IMR-90 (cell line): ENCODE results near the gene TIMM13. TPM values are rescaled to one million over a fixed set of nuclear protein-coding genes. Genes with fewer than 3 reads are reported as not detected.

Source experiments
- ATAC-seq: fragments of 200-7000 bp; cut with Tn5 transposase; 2 replicates; pipeline ENCODE4 v1.9.1; 2020; ENCODE audit warnings: low read depth, mild to moderate bottlenecking, moderate library complexity
- BruUV-seq: library from RNA; stranded (reverse); fragments of 400-500 nt; replicated peaks from 2 replicates; lab custom pipeline; 2021; lab: Mats Ljungman, UMichigan
- CTCF ChIA-PET: fragments of 300-600 bp; formaldehyde crosslinking; extraction: SDS; loops from one replicate; lab custom pipeline; 2021; ENCODE audit warnings: antibody characterized with exemption; lab: Yijun Ruan, JAX
- POLR2A ChIA-PET: fragments of 300-600 bp; sonication (Branson Sonifier 250); formaldehyde crosslinking; loops from one replicate; lab custom pipeline; 2022; ENCODE audit warnings: antibody characterized with exemption; ENCODE audit not compliant: unreplicated experiment; lab: Charles Lee
- DNase-seq: peaks from one replicate; pipeline ENCODE4 v3.0.0; 2013
- H2AFZ ChIP-seq: replicated peaks from 2 replicates; pipeline ENCODE3; 2013; ENCODE audit warnings: low read length, mild to moderate bottlenecking; ENCODE audit not compliant: poor library complexity
- H2AK5ac ChIP-seq: 2 replicates; pipeline ENCODE4 v1.6.1; 2013; ENCODE audit warnings: low read depth, low read length, inconsistent platforms
- H2AK9ac ChIP-seq: replicated peaks from 2 replicates; pipeline ENCODE3; 2013; ENCODE audit warnings: mild to moderate bottlenecking, low read depth, low read length, moderate library complexity; ENCODE audit not compliant: poor library complexity
- H2BK120ac ChIP-seq: 2 replicates; pipeline ENCODE4 v1.6.1; 2013; ENCODE audit warnings: low read depth, low read length, inconsistent platforms
- H2BK15ac ChIP-seq: 3 replicates; pipeline ENCODE4 v1.6.1; 2013; ENCODE audit warnings: low read depth, low read length, inconsistent platforms
- H2BK20ac ChIP-seq: 2 replicates; pipeline ENCODE4 v1.6.1; 2013; ENCODE audit warnings: low read depth, mild to moderate bottlenecking, inconsistent platforms, low read length, moderate library complexity
- H2BK5ac ChIP-seq: 2 replicates; pipeline ENCODE4 v1.6.1; 2013; ENCODE audit warnings: mild to moderate bottlenecking, low read depth, low read length, inconsistent platforms; ENCODE audit not compliant: poor library complexity, severe bottlenecking
- H3K14ac ChIP-seq: replicated peaks from 2 replicates; pipeline ENCODE4 v1.6.1; 2013; ENCODE audit warnings: low read depth, low read length, inconsistent platforms
- H3K18ac ChIP-seq: 2 replicates; pipeline ENCODE4 v1.6.1; 2013; ENCODE audit warnings: low read depth, low read length, control low read depth
- H3K23ac ChIP-seq: 2 replicates; pipeline ENCODE4 v1.6.1; 2013; ENCODE audit warnings: low read depth, low read length, inconsistent platforms
- H3K27ac ChIP-seq: 2 replicates; pipeline ENCODE4 v1.5.1; 2013; ENCODE audit warnings: mild to moderate bottlenecking, control low read depth, low read length; ENCODE audit not compliant: insufficient read depth
- H3K27me3 ChIP-seq: 2 replicates; pipeline ENCODE4 v1.6.1; 2013; ENCODE audit warnings: low read length; ENCODE audit not compliant: control insufficient read depth, insufficient read depth
- H3K36me3 ChIP-seq: 2 replicates; pipeline ENCODE4 v1.6.1; 2013; ENCODE audit warnings: low read length, mixed read lengths; ENCODE audit not compliant: control insufficient read depth, insufficient read depth
- H3K4ac ChIP-seq: 2 replicates; pipeline ENCODE4 v1.6.1; 2013; ENCODE audit warnings: low read depth, low read length, inconsistent platforms
- H3K4me1 ChIP-seq: 2 replicates; pipeline ENCODE4 v1.6.1; 2013; ENCODE audit warnings: low read length, mixed read lengths; ENCODE audit not compliant: control insufficient read depth, insufficient read depth
- H3K4me2 ChIP-seq: 2 replicates; pipeline ENCODE4 v1.6.1; 2013; ENCODE audit warnings: low read depth, mild to moderate bottlenecking, control low read depth, low read length, moderate library complexity
- H3K4me3 ChIP-seq: 2 replicates; pipeline ENCODE4 v1.5.1; 2013; ENCODE audit warnings: low read depth, mild to moderate bottlenecking, control low read depth, low read length, moderate library complexity; ENCODE audit not compliant: insufficient read depth
- H3K56ac ChIP-seq: 2 replicates; pipeline ENCODE4 v1.6.1; 2013; ENCODE audit warnings: low read length, inconsistent platforms; ENCODE audit not compliant: insufficient read depth; ENCODE audit errors: extremely low read depth
- H3K79me1 ChIP-seq, 2 experiments: 2 replicates each; pipeline ENCODE4 v1.6.1; 2013; ENCODE audit warnings: low read length in 2 of 2, inconsistent platforms in 1 of 2, low read depth in 1 of 2
- H3K9ac ChIP-seq: 2 replicates; pipeline ENCODE4 v1.6.1; 2013; ENCODE audit warnings: low read depth, low read length, control low read depth
- H3K9me1 ChIP-seq: 2 replicates; pipeline ENCODE4 v1.6.1; 2013; ENCODE audit warnings: low read length, inconsistent platforms; ENCODE audit not compliant: insufficient read depth
- H3K9me3 ChIP-seq: 2 replicates; pipeline ENCODE4 v1.6.1; 2013; ENCODE audit warnings: low read length; ENCODE audit not compliant: control insufficient read depth, insufficient read depth
- H4K20me1 ChIP-seq: 2 replicates; pipeline ENCODE4 v1.6.1; 2013; ENCODE audit warnings: low read length, inconsistent platforms; ENCODE audit not compliant: insufficient read depth
- H4K5ac ChIP-seq: 2 replicates; pipeline ENCODE4 v1.6.1; 2013; ENCODE audit warnings: mild to moderate bottlenecking, low read depth, low read length, control low read depth
- H4K8ac ChIP-seq, 2 experiments: 2 replicates each; pipeline ENCODE4 v1.6.1; 2013; ENCODE audit warnings: low read depth in 2 of 2, low read length in 2 of 2, control low read depth in 1 of 2, inconsistent platforms in 1 of 2
- H4K91ac ChIP-seq: 2 replicates; pipeline ENCODE4 v1.6.1; 2013; ENCODE audit warnings: low read depth, low read length, inconsistent platforms; ENCODE audit not compliant: insufficient read depth
- CHD1 ChIP-seq: IDR thresholded peaks from 2 replicates; pipeline ENCODE4 v1.6.1; 2012; ENCODE audit warnings: low read depth, low read length, improper control_type of control experiment
- NFE2L2 ChIP-seq: fragments of 150-350 bp; IDR thresholded peaks from 2 replicates; pipeline ENCODE4 v1.6.1; 2016; ENCODE audit warnings: low read depth, mild to moderate bottlenecking, low read length
- SMC3 ChIP-seq: fragments of 150-350 bp; IDR thresholded peaks from 2 replicates; pipeline ENCODE4 v1.6.1; 2016; ENCODE audit warnings: low read depth, mild to moderate bottlenecking, antibody characterized with exemption, low read length, moderate library complexity
- WGBS, 2 experiments: methylation state at CpG; one replicate each; pipeline versions ENCODE4 v1.1.5 to v1.1.7; 2013; ENCODE audit warnings: missing lambda C conversion rate in 2 of 2; ENCODE audit not compliant: insufficient read length in 1 of 2; ENCODE audit errors: extremely low coverage in 2 of 2; 5-methylcytosine and 5-hydroxymethylcytosine counted together
- dilution Hi-C: fragments of 300-500 bp; cut with HindIII; formaldehyde crosslinking; loops from one replicate; pipeline ENCODE4 v1.14.3; 2018; ENCODE audit warnings: low sequenced_read_pairs; ENCODE audit not compliant: unreplicated experiment
- in situ Hi-C: fragments of 300-500 bp; cut with MboI; formaldehyde crosslinking; loops from 3 replicates; pipeline ENCODE4 v1.14.3; 2019; ENCODE audit warnings: low sequenced_read_pairs, inconsistent platforms, mixed read lengths
- intact Hi-C: fragments of 100-400 bp; cut with micrococcal nuclease; formaldehyde crosslinking; loops from 2 replicates; pipeline ENCODE4 v1.10.0; 2022
- polyA plus RNA-seq, 3 experiments: library from polyadenylated mRNA; depleted of rRNA; stranded (reverse); fragments of >200 nt; gene quantifications; 2 replicates each; pipeline ENCODE4 v1.2.3, GENCODE V29; 2012; ENCODE audit warnings: low replicate concordance in 1 of 3
- total RNA-seq: library from RNA; depleted of rRNA; stranded (reverse); fragments of >200 nt; gene quantifications from 2 replicates; pipeline ENCODE4 v1.2.3, GENCODE V29; 2012
- TF ChIP-seq, protein P1 (sequence below): fragments of 150-350 bp; IDR thresholded peaks from 2 replicates; pipeline ENCODE4 v1.6.1; 2017; ENCODE audit warnings: mild to moderate bottlenecking, antibody characterized with exemption, low read length, low read depth
- TF ChIP-seq, protein P2 (sequence below): fragments of 150-350 bp; IDR thresholded peaks from 2 replicates; pipeline ENCODE4 v1.6.1; 2016; ENCODE audit warnings: low read depth, mild to moderate bottlenecking, low read length, moderate library complexity, borderline replicate concordance
- TF ChIP-seq, protein P3 (sequence below): conservative IDR thresholded peaks from 2 replicates; pipeline ENCODE4 v1.5.1; 2012; ENCODE audit warnings: mild to moderate bottlenecking, low read depth, low read length, improper control_type of control experiment

TIMM13 gene
- total and polyA plus RNA-seq, 2 of the 4 experiments (the other 2 are of a cell fraction), result 21.0 to 62.3 TPM

DNA sequence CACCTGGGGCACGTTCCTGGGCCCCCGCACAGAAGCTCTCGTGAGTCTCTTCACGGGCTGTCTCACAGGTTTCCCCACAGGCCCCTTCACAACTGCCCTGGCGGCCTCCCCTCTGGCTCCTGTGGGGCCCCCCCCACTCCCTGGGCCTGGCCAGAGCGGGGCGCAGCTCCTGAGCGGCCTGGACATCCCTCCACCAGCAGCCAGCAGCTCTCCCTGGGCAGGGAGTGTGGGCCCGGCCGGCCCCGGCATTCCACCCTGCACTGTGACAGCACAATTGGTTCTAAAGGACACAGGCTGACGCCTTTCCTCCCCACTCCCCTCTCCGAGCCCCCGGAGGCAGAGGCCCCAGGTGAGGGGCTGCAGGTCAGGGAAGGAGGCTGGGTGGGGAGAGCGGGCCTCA is 9.5 kb upstream of the TIMM13 start:
- Histone ChIP-seq H2BK15ac (no peak overlapping the region), H4K91ac (no peak overlapping the region), H3K14ac (no peak overlapping the region), H3K79me1 (peaks cover 20 to 41% of the 10 kb centered on the region in 2 experiments), H3K9ac (no peak overlapping the region), H3K4ac (no peak overlapping the region), H3K18ac (no peak overlapping the region), H3K27me3 (no peaks in the 10 kb centered on the region), H3K27ac (no peak overlapping the region), H2AK5ac (no peak overlapping the region), H4K20me1 (peaks cover 16% of the 10 kb centered on the region; the same call in 1 of the 2 replicates), H2BK120ac (no peak overlapping the region), H4K5ac (no peak overlapping the region), H3K23ac (no peak overlapping the region), H2AK9ac (no peak overlapping the region), H3K9me1 (no peaks in the 10 kb centered on the region; the same call in 1 of the 2 replicates), H3K4me1 (no peaks in the 10 kb centered on the region), H2AFZ (no peak overlapping the region), H3K4me2 (no peak overlapping the region), H3K9me3 (no peaks in the 10 kb centered on the region), H3K4me3 (no peak overlapping the region), H3K36me3 (peaks cover 38% of the 10 kb centered on the region), H3K56ac (no peak overlapping the region), H2BK5ac (no peak overlapping the region), H2BK20ac (no peak overlapping the region), H4K8ac (no peak overlapping the region)
- intact Hi-C loops (no loop called here), dilution Hi-C loops (no loop called here), in situ Hi-C loops (no loop called here)
- BruUV-seq, result no TSS peak
- ATAC-seq, result no peak
- WGBS, 2 experiments, result 94% methylated on average over 6 of the region's 15 CpGs; no CpG with 5 or more reads in 1 of the 2 experiments
- DNase-seq, result no peak
- ChIA-PET POLR2A (no interaction called here), CTCF (no interaction called here)
- TF ChIP-seq SMC3 (no peak), CHD1 (no peak), NFE2L2 (no peak)
- TF ChIP-seq, protein P1, sequence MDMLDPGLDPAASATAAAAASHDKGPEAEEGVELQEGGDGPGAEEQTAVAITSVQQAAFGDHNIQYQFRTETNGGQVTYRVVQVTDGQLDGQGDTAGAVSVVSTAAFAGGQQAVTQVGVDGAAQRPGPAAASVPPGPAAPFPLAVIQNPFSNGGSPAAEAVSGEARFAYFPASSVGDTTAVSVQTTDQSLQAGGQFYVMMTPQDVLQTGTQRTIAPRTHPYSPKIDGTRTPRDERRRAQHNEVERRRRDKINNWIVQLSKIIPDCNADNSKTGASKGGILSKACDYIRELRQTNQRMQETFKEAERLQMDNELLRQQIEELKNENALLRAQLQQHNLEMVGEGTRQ, result no peak
- TF ChIP-seq, protein P2, sequence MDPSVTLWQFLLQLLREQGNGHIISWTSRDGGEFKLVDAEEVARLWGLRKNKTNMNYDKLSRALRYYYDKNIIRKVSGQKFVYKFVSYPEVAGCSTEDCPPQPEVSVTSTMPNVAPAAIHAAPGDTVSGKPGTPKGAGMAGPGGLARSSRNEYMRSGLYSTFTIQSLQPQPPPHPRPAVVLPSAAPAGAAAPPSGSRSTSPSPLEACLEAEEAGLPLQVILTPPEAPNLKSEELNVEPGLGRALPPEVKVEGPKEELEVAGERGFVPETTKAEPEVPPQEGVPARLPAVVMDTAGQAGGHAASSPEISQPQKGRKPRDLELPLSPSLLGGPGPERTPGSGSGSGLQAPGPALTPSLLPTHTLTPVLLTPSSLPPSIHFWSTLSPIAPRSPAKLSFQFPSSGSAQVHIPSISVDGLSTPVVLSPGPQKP, result no peak
- TF ChIP-seq, protein P3, sequence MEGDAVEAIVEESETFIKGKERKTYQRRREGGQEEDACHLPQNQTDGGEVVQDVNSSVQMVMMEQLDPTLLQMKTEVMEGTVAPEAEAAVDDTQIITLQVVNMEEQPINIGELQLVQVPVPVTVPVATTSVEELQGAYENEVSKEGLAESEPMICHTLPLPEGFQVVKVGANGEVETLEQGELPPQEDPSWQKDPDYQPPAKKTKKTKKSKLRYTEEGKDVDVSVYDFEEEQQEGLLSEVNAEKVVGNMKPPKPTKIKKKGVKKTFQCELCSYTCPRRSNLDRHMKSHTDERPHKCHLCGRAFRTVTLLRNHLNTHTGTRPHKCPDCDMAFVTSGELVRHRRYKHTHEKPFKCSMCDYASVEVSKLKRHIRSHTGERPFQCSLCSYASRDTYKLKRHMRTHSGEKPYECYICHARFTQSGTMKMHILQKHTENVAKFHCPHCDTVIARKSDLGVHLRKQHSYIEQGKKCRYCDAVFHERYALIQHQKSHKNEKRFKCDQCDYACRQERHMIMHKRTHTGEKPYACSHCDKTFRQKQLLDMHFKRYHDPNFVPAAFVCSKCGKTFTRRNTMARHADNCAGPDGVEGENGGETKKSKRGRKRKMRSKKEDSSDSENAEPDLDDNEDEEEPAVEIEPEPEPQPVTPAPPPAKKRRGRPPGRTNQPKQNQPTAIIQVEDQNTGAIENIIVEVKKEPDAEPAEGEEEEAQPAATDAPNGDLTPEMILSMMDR, result no peak
